Dermis blood vessel endothelial cell (primary cell): ENCODE results near the gene GCK. TPM values are rescaled to one million over a fixed set of nuclear protein-coding genes. Genes with fewer than 3 reads are reported as not detected.
"Not testable (repeated sequence)": the region's sequence is repeated elsewhere in the genome, so short reads cannot be mapped to it uniquely, and the experiment has no call there.

Experiments used
- DNase-seq: peaks from one replicate; pipeline ENCODE4 v3.0.0; 2010
- total RNA-seq: library from RNA; depleted of rRNA; stranded (reverse); fragments of >200 nt; gene quantifications from 2 replicates; pipeline ENCODE4 v1.2.3, GENCODE V29; 2014

GCK gene
- total RNA-seq, 1 donor from 2014 or later = not detected

DNA sequence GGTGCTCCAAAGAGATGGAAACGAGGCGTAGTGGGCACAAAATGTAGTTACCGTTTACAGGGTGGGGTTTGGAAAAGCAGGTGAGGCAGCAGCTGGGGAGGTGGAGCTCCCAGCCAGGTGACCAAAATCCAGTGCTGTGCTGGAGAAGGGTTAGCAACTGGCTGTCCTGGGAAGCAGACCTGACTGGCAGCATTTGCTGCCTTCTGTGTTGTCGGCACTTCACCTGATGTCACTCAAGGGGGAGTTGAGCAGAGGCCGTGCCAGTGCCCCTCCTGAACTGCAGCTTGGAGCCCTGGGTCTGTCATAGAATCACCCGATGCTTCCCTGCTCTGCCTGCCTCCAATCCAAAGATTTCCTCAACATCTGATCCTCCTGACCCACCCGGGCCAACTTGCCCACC lies 12.8 kb downstream of the GCK start:
- DNase-seq = no peak

DNA sequence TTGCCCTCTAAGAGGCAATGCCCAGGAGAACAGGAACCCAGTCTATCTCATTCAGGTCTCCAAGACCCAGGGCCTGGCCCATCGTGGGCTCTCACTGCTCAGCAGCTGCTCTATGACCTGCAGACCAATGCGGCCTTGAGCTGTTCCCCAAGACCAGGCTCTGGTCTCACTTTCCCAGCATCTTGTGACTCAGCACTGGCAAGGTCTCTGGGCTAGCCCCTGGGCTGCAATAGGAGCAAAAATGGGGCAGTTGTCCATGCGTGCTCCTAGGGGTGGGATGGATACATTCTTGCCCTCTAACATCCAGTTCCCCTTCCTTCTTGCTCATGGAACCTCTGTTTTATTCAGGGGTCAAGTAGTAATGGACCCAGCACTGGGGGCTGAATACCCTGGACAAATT lies 13.5 kb downstream of the GCK start:
- DNase-seq = no peak

DNA sequence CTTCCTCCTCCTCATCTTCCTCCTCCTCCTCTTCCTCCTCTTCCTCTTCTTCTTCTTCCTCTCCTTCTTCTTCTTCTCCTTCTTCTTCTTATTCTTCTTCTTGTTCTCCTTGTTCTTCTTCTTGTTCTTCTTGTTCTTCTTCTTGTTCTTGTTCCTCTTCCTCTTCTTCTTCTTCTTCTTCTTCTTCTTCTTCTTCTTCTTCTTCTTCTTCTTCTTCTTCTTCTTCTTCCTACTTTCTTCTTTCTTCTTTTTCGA lies 14.6 kb downstream of the GCK start:
- not testable (repeated sequence) for DNase-seq

DNA sequence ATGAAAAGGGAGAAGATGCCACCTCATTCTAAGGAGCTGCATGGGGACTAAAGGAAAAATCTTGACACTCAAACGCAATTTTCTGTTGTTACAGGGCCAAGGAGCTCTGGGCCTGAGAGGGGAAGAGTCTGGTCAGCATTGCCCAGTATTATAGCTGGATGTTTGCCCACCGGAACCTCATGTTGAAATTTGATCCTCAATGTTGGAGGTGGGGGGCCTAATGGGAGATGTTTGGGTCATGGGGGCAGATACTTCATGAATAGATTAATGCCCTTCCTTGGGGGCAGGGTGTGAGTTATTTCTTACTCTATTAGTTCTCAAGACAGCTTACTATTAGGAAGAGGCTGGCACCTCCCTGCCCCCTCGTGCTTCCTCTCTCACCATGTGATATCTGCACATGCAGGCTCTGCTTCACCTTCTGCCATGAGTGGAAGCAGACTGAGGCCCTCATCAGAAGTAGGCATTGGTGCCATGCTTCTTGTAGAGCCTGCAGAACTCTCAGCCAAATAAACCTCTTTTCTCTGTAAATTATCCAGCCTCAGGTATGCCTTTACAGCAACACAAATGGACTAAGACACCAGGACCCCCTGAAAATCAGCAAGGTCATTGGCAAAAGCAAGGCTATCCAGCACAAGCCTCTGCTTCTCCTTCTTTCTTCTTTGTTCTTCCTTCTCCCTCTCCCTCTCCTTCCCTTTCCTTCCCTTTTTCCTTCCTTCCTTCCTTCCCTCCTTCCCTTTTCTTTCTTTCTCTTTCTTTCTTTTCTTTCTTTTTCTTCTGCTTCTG lies 15.1 kb downstream of the GCK start:
- DNase-seq = no peak

DNA sequence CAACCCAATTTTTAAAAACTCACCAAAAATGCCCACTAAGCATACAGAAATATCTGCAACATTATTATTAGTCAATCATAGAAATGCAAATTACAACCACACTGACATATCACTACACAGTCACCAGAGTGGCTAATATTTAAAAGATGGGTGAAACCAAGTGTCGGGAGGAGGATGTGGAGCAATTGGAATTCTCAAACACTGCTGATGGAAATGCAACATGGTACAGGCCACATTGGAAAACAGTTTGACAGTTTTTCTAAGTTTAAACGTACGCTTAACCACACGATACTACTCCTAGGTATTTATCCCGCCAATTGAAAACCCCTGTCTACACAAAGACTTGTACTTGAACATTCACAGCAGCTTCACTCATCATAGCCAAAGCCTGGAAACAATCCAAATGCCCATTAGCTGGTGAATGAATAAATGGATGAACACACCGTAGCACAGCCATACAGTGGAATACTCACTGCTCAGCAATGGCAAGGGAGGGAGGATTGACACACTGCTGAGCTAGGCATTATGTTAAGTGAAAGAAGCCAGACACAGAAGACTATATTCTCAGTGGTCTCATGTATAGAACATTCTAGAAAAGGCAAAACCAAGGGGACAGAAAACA lies 16.3 kb downstream of the GCK start:
- DNase-seq = no peak

DNA sequence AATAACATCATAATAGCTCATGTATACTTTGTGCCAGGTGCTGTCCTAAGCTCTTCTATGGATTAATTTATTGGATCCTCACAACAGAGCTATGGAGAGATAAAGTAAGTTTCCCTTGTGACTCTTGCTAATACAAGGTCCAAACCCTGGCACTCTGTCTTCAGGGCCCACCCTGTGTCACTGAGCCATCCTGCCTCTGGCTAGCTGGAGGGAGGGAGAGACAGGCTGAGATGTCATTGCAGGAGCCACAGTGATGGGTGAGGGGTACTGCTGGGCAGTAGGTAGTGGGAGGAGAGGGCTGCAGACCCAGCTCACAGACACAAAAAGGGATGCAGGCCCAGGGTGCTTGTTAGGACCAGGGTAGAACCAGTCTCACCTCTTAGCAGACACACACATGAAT lies 16.9 kb downstream of the GCK start:
- DNase-seq = no peak

DNA sequence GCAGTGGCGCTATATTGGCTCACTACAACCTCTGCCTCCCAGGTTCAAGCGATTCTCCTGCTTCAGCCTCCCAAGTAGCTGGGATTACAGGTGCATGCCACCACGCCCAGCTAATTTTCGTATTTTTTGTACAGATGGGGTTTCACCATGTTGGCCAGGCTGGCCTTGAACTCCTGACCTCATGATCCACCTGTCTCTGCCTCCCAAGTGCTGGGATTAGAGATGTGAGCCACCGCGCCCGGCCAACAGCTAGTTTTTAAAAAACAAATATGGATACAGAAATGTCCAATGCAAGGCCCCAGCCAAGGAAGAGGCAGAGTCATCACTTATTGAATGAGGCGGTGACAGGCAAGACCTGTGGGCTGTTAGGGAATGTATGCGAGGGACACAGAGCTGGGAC lies 17.3 kb downstream of the GCK start:
- not testable (repeated sequence) for DNase-seq

DNA sequence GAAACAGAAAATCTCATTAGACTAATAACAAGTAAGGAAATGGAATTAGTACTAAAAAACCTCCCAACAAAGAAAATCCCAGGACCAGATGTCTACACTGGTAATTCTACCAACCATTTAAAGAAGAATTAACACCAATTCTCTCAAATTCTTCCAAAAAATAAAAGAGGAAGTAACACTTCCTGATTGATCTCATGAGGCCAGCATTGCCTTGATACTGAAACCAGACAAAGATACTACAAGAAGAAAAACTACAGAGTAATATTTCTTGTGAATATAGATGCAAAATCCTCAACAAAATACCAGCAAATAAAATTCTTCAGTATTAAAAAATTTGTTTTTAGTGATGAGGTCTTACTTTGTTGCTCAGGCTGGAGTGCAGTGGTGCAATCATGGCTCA lies 21.3 kb downstream of the GCK start:
- no peak for DNase-seq

DNA sequence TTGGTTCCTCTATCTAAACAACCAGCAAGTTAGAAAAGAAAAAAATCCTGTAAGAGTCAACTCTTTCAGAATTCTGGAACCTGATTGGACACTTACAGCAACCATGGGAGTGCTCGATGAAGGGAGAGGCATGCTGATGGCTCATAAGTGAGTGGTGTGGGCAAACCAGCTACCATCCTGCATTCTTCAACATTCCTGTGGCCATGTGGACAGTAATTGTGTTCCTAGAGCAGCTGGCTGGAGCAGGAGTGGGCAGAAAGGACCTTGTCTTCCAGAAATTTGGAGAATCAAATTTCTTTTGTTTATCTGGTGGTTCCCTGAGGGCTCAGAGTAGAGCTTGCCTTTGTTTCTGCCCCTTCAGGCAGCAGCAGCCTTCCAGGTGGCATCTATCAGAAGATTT lies 25.6 kb downstream of the GCK start:
- DNase-seq = no peak

DNA sequence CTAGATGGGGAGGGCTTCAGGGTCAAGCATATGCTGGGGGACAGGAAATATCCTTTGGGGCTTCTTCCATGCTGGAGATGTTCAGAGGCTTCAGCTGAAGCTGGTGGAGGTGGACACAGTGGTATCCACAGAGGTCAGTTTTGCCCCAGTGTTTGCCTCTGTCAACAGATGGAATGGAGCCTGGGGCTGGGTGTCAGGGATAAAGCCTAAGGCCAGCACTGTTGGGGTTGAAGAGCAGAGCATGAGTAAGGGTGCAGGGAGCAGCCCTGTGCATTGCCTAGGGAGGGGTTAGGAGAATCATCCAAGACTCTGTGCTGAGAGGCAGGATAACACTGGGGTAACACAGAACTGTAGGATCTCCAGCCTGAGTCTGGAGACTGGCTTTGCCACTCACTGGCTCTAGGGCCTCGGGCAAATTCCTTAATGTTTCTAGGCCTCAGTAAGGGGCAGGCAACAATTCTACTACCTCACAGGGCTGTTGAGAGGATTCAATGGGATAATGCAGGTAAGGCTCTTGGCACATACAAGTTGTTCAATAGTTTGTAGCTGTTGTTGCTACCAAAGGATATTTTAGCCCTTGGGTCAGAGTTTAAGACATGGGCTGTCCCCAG lies 26.3 kb downstream of the GCK start:
- DNase-seq = no peak

DNA sequence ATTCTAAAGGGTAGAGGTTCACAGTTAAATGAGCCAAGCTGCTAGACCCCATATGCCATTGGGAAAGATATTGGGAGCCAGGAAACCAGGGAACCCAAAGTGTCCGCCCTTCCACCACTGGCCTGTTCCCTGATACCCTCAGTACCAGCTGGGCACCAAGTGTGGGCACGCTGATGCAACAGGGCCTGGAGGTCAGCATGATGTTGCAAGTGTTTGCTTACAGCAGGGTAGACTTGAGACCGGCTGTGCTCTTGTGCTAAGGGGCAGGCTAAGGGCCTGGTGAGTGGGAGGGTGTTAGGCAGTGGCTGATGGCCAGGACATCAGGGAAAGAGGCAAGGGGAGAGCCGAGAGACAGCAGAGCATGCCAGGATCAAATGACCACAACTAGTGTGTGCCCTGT lies 27.1 kb downstream of the GCK start:
- no peak for DNase-seq

DNA sequence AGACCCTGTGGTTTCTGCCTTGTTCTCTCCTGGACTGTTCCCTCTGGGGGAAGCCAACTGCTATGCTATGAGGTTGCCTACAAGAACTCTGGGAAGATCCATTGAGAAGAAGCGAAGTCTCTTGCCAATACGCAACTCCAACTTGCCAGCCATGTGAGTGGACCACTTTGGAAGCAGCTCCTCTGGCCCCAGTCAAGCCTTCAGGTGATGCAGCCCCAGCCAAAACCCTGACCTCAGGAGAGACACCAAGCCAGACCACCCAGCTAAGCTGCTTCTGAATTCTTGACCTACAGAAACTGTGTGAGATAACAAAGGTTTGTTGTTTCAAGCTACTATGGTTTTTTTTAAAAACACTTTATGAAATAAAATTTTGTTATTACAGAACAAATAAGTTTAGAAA lies 27.9 kb downstream of the GCK start:
- DNase-seq = no peak

DNA sequence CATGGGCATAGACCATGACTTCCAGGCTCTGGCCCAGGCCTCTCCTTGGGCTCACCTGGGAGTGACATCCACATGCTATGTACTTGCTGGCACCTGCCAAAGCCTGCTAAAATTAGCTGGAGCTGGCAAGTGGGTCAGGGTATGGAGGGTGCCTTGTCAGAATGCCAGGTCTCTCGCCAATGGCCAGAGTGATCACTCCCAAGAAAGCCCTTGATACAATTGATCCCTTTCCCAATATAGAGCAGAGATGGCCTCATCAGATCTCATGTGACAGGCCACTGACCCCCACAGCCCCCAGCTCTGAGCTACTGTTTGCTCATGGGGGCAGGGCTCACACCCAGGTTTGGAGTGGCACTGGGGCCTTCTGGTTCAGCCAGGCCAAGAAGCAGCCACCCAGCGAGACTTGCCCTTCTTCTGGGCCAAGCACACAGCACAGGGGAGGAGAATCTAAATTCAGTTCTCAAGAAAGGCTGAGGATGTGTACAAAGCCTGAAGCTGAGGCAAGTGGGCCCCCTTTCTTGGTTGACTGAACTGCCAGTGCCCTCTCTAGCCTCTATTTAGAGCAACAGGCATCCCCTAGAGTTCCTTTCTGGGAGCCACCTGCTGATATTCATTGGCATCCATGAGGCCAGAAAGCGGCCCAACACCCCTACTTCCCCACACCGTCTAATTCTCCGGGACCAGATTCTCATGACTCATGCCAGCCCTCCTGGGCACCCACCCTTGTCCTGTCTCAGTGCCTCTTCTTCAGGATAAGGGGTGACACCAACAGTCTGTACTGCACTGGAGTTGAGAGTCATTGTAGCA lies 29.2 kb downstream of the GCK start:
- DNase-seq = no peak

DNA sequence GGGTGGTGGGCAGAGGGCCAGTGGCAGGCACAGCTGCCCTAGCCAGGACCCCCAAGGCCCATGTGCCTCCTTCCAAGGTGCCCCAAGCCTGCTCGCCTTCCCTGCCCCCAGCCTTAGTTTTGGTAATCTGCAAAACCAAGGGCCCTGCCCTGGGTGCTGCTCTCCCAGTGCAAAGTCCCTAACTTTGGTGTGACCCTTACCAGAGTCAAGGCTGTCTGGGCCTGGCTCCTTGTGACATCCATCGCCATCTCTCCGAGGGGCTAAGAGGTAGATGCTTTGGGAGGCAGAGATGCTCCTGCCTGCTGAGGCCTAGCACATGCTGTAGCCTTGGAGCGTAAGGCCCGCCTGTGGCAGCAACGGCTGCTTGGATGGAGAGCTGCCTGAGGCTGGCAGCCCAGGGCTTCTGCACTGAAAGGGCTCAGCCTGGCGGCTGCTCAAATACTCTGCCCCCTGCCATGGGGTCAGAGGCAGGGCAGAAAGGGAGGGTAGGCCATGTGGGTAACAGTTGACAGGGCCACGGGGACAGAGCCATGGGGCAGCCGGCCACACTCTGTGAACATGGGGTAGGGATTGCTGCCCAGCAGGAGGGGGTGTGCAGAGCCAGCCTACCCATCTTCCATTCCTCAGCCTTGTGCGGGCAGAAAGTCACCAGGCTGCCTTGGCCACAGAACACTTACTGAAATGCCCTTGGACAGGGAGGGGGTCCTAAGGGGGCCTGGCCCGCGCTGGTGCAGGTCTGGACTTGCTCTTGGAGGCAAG lies 30.2 kb downstream of the GCK start:
- no peak for DNase-seq

DNA sequence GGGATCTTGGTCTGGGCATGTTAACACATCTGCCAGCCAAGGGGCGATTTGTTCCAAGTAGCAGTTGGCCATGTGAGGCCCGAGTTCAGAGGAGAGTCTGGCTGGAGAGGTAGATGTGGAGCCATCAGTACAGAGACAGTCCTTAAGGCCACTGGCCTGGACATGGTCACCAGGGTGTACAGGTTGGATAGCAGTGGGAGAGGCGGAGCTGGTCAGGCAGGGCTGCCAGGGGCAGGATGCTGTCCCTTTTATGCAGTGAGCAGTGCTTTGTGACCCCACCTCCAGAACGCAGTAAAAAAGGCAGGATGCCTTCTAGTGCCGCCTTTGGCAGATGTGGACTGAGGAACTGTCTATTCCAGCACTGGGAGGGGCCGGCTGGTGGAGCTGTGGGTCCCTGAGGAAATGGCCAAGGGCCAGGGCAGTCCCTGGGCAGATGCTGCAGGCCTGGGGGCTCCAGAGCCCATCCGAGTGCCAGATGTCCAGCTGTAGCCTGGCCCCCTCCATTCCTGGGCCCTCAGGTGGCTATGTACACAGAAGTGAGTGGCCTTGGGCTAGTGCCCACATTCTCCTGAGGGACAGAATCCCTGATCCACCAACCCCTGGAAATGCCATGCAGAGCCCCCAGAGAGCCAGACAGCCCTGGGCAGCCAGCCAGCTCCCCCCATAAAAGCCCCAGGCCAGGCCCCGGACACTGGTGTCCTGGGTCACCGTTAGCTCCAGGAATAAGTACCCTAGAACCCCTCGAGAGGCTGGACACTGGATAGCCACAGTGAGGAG lies 31.0 kb downstream of the GCK start:
- DNase-seq = no peak

DNA sequence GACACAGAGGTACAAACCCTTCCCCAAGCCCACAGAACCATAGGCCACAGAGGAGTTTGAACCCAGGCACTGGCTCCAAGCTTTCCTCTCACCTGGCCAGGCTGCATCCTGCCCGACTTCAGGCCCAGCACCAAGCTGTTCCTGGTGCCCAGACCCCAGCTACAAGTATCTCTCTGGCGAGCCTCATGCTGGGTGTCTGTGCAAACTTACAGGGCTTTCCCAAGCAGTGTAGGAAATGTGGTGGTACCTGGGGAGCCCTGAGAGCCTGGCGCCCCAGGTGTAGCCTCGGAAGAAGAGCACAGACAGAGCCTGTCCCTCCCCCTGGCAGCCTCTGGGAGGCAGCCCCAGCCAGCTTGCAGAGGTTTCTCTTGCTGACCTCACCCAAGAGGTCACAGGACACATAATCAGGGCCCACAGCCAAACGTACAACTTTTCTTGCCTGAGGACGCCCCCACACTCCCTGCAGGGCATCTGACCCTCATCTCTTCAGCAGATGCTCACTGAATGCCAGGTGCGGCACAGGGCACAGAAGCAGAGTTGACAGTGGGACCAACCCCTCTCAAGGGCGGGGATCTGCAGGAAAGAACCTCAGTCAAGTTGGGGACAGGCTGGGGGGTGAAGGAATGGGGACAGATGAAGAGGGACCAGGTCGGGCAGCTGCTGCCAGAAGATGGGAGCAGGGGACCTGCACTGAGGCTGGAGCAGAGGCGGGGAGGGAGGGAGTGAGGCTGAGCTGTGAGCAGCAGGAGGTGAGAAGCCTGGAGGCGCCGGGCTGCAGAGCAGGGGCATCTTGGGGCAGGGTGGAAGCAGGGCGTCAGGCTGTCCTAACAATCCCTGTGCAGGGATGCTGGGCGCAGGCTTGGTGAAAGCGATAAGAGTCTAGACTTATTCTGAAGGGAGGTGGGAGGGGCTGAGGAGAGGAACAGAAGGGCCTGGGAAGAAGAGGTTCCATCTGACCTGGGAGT lies 31.8 kb downstream of the GCK start:
- DNase-seq = no peak

DNA sequence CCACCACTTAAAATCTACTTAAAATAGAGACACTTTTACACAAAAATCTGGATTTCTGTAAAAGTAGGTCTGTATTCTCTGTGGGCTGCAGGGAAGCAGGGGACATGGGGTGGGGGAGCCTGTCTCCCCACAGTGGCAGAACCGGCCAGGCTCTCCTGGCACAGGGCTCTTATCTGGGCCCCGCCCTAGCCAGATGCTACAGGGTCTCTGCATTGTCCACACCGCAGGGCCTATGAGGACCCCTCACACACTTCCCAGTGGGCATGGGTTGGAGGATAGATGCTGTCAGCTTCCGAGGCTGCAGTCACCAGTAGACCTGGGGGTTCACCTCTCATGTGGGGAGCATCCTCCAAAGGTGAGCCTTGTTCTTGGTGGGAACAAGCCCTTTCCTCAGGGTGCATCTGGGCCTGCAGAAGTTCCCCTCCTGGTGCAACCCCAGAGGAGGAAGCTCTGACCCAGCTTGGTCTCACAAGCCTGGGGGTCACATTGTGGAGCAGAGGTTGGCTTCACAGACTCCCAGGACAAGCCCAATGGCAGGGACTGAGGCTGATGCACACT lies 32.7 kb downstream of the GCK start:
- no peak for DNase-seq

DNA sequence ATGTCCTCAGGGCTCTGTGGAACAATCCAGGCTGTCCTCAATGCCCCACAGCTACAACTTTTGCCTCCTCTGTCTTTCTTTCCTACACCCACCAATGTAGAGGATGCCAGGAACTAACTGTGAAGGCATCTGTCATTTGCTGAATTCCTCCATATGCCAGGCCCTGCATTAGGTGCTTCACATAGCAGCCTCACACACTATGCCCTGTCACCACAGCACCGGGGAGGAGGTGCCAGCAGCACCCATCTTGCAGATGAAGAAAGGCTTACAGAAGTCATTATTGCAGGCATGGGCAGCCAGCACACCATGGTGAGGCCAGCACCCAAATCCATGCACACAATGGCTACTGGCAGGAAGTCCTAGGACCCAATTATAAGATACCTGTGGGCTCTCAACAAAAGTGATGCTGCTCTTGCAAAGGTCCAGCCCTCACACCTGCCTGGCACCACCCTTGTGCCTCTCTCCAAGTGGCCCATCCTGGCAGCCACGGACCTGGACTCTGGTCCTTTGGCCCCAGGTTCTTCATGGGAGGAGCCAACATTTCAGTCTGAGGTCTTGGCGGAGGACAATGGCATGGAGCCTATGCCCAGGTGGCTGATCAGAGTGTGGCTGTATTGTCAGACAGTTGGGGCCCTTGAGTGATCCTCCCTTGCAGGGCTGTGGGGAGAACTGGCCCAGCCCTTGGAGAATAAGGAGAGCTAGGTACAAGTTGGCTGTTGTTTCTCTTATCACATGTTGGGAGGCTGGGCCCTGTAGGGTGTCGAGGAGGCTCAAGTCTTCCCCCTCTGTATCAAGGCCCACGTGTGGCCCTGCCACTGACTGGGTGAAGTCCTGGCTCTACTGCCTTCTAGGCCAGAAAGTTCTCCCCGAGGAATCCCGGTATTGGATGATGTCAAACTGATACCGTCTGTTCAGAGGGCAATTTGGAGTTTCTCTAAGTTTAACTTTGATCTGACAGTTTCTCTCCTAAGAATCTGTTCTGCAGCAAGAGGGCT lies 33.8 kb downstream of the GCK start:
- no peak for DNase-seq

DNA sequence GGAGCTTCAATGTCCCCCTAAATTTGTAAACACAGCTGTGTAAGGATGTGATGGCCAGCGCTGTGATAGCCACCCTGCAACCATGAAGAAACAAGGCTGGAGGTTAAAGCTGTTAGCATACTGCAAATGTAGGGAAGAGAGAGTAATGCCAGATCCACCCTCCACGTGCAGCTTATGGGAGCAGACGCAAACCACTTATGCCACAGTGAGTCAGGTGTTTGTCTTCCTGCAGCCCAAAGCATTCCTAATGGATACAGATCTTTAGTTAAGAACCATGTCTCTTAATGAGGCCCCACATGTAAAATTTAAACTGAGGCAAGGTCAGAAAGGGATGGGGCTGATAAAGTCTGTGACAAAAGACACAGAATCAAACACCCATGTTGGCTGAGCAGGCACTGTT lies 34.5 kb downstream of the GCK start:
- DNase-seq = no peak
